Adrenal gland (tissue), 5 donors: ENCODE data around the gene CXXC1.

Experiments used
- POLR2A ChIP-seq, 2 donors: fragments of 450-650 bp; IDR thresholded peaks; one replicate each; pipeline ENCODE4 v1.6.1; 2017; ENCODE audit warnings: antibody characterized with exemption in 2 of 2, mild to moderate bottlenecking in 2 of 2, moderate library complexity in 1 of 2
- TF ChIP-seq, protein P1 (sequence below), 6 experiments: fragments of 450-650 bp in 4 of 6; fragments of 200-600 bp in 2 of 6; sonication (generic) in 1 of 6; IDR thresholded peaks; 1 replicate in 5 of 6; 2 replicates in 1 of 6; pipeline versions ENCODE4 v1.5.1 to v1.8.0; 2016 to 2021; ENCODE audit warnings: antibody characterized with exemption in 6 of 6, mild to moderate bottlenecking in 2 of 6, moderate library complexity in 1 of 6
- donor health status: DM: no; HTN: no; CAD: no.

GRCh38 chr18:50299626-50300388, 12.3 kb upstream of the CXXC1 start:
- TF ChIP-seq, protein P1, sequence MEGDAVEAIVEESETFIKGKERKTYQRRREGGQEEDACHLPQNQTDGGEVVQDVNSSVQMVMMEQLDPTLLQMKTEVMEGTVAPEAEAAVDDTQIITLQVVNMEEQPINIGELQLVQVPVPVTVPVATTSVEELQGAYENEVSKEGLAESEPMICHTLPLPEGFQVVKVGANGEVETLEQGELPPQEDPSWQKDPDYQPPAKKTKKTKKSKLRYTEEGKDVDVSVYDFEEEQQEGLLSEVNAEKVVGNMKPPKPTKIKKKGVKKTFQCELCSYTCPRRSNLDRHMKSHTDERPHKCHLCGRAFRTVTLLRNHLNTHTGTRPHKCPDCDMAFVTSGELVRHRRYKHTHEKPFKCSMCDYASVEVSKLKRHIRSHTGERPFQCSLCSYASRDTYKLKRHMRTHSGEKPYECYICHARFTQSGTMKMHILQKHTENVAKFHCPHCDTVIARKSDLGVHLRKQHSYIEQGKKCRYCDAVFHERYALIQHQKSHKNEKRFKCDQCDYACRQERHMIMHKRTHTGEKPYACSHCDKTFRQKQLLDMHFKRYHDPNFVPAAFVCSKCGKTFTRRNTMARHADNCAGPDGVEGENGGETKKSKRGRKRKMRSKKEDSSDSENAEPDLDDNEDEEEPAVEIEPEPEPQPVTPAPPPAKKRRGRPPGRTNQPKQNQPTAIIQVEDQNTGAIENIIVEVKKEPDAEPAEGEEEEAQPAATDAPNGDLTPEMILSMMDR (IDR thresholded peaks at IDR 0.05): no peak
- TF ChIP-seq POLR2A (IDR thresholded peaks at IDR 0.05): no peak
